ENCODE data around the gene MRGPRD.

MRGPRD gene

GRCh38 chr11:68936676-68937620 lies 43.8 kb downstream of the MRGPRD start:
- in situ Hi-C loops (cut with HindIII; ENCODE audit: low sequenced_read_pairs), result no loop called here
- no peak for TF ChIP-seq CTCF (IDR thresholded peaks at IDR 0.05; ENCODE audit: low read depth, low read length, missing control alignments)
- H3K4me3 ChIP-seq (ENCODE audit: low read depth, low read length), result no peak overlapping the region
- no peak for DNase-seq (ENCODE audit: low read depth)

GRCh38 chr11:68936358-68936636 lies 44.5 kb downstream of the MRGPRD start:
- DNase-seq (ENCODE audit: low read depth), result no peak
- H3K4me3 ChIP-seq (ENCODE audit: low read depth, low read length), result no peak overlapping the region
- in situ Hi-C loops (cut with HindIII; ENCODE audit: low sequenced_read_pairs), result no loop called here
- no peak for TF ChIP-seq CTCF (IDR thresholded peaks at IDR 0.05; ENCODE audit: low read depth, low read length, missing control alignments)

GRCh38 chr11:68935516-68936357 lies 45.0 kb downstream of the MRGPRD start:
- no peak overlapping the region for H3K4me3 ChIP-seq (ENCODE audit: low read depth, low read length)
- in situ Hi-C loops (cut with HindIII; ENCODE audit: low sequenced_read_pairs), result no loop called here
- no peak for TF ChIP-seq CTCF (IDR thresholded peaks at IDR 0.05; ENCODE audit: low read depth, low read length, missing control alignments)
- DNase-seq (ENCODE audit: low read depth), result no peak

- in situ Hi-C loops (cut with HindIII; ENCODE audit: low sequenced_read_pairs), result no loop called here
- H3K4me3 ChIP-seq (ENCODE audit: low read depth, low read length), result no peak overlapping the region
- no peak for TF ChIP-seq CTCF (IDR thresholded peaks at IDR 0.05; ENCODE audit: low read depth, low read length, missing control alignments)
- DNase-seq (ENCODE audit: low read depth), result no peak
These were observed 45.7 kb downstream of the MRGPRD start for GRCh38 chr11:68935066-68935465.

- TF ChIP-seq CTCF (IDR thresholded peaks at IDR 0.05; ENCODE audit: low read depth, low read length, missing control alignments), result no peak
These were observed 46.1 kb downstream of the MRGPRD start for GRCh38 chr11:68934666-68935065.

GRCh38 chr11:68934321-68934645 lies 46.5 kb downstream of the MRGPRD start:
- no peak for TF ChIP-seq CTCF (IDR thresholded peaks at IDR 0.05; ENCODE audit: low read depth, low read length, missing control alignments)
- in situ Hi-C loops (cut with HindIII; ENCODE audit: low sequenced_read_pairs), result no loop called here
- H3K4me3 ChIP-seq (ENCODE audit: low read depth, low read length), result no peak overlapping the region
- no peak for DNase-seq (ENCODE audit: low read depth)

More at GRCh38 chr11:68934666-68935065, 46.1 kb downstream of the MRGPRD start:
- no peak for DNase-seq (ENCODE audit: low read depth)
- no peak overlapping the region for H3K4me3 ChIP-seq (ENCODE audit: low read depth, low read length)
- in situ Hi-C loops (cut with HindIII; ENCODE audit: low sequenced_read_pairs), result no loop called here

Data from astrocyte of the cerebellum (primary cell).